HG02884 (cell line): Measurements from ENCODE around the gene DESI2.
A peak's percentile ranks its signal among the peaks of the same experiment; 100 is the strongest.

Experiments
- ATAC-seq: cut with Tn5 transposase; IDR thresholded peaks from one replicate; pipeline ENCODE4 v1.9.1; 2021; ENCODE audit warnings: mild to moderate bottlenecking, moderate library complexity; ENCODE audit not compliant: unreplicated experiment

The DESI2 gene

DNA sequence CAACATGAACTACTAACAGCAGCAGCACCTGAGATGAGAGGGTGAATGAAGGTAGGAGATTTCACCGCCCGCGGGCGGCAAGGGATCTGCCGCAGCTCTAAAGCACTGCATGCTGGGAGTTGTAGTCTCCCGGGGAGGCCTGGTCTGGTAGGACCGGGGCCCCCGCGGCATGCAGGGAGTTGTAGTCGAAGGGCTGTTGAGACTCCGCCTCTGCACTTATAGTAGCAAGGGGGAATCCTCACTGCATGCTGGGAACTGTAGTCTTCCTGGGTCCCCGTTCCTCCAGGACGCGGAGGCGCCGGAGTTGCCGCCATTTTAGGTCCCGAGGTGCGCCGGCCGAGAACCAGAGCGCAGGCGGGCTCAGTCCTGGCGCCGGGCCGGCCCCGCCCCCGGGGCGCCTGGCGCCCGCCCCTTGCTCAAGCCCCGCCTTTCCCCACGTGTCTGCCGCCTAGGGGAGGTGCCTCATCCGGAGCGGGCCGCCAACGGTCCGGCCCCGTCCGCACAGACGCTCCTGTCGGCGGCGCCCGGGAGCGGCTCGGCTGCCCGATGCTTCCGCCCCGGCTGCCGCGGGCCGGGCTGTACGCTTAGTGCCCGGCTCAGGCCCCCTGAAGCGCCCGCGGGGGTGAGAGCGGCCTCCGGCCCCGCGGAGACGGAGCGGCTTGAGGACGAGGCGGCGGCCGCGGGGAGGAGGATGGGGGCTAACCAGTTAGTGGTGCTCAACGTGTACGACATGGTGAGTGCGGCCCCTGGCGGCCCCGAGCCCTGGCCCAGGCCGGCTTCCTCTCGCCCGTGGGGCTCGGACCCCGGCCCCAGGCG is at the start of gene DESI2:
TSS of gene DESI2 (plus strand) at position 504 of the 816 bp plus-strand sequence. CDS start at position 692, 188 bp downstream.
- ATAC-seq, result peak; percentile 95

DNA sequence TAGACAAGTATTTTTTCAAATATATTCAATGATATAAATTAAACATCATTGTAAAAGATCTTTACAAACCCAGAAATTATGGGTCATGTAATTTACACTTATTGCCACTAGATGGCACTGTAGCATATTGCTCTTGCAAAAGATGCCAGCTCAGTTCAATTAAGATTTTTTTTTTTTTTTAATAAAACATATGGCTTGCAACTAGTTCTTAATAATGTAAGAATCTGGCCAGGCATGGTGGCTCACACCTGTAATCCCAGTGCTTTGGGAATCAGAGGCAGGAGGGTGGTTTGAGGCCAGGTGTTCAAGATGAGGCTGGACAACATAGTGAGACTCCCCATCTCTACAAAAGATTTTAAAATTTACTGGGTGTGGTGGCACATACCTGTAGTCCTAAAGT is 49.4 kb upstream of the DESI2 start:
- no peak for ATAC-seq

DNA sequence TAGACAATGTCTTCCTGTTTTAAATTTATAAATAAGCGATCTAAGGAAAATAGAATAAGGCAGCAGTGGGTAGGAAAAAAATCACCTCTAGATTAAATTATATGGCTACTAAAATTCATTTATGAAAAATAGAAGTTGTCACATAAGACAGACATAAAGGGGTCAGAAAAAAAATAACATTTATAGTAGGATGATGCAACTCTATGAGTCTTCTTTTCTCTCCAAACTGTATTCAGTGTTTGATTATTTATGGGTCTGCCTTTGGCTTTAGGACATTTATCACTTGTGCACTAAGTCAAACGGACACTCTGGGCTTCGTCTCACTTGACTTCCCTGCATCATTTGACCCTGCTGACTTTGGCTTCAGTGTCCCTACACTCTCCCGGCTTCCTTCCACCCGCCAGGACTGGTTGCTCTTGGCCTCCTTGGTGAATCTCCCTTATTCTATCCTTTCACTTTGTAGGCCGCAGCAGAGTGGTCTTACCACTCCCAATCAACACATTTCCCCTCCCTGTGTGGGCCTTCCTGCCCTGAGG is 47.0 kb upstream of the DESI2 start:
- no peak for ATAC-seq

DNA sequence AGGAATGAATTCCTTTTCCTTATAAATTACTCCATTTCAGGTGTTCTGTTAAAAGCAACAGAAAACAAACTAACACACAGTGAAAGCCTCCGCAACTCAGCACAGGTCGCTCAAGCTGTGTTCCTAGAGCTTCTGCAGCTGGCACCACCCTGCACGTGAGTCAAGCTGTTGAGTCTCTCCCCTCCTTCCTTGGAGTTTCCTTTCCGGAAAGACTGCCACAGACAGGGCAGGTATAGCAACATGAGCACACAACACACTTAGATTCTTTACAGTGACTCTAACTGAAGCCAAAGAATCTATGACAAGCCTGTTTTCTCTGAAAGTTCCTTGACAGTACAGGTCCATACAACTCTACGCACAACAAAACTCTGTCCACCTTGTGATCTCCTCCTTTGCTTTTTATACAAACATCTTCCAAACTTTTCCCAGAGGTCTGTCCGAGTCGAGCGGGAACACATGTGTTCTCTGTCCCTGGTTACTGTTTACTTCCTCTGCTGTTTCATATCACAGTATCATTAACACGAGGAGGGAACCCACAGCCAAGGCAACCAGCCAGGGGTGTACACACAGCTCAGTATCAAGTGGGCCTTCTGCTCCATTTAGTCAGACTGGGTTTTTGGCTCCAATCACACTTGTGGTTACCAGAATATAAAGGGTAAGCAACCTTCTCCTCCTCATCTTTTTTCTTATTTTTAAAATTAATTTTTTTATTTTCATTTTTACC is 38.7 kb upstream of the DESI2 start:
- no peak for ATAC-seq

DNA sequence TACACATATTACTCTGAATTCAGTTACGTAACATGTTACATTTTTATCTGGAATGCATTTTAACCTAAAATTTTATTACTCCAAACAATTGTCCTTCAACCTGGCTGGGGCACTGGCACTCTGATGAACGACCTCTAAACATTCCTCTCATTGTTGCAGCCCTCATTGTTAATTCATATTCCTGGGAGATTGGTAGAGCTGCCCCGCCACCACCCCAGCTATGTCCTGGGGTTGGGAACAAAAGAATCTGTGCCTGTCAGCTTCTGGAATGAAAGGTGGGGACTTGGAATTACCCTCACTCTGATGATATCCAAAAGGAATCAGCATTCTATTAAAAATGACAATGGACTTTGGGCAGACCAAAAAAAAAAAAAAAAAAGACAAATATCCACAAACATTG is 38.0 kb upstream of the DESI2 start:
- ATAC-seq, result no peak

- ATAC-seq, result no peak
Observed at GRCh38 chr1:244615301-244615700, 37.6 kb upstream of the DESI2 start.

- ATAC-seq, result no peak
Observed at GRCh38 chr1:244626709-244627108, 26.2 kb upstream of the DESI2 start.

GRCh38 chr1:244628789-244629188 is 24.1 kb upstream of the DESI2 start:
- no peak for ATAC-seq

DNA sequence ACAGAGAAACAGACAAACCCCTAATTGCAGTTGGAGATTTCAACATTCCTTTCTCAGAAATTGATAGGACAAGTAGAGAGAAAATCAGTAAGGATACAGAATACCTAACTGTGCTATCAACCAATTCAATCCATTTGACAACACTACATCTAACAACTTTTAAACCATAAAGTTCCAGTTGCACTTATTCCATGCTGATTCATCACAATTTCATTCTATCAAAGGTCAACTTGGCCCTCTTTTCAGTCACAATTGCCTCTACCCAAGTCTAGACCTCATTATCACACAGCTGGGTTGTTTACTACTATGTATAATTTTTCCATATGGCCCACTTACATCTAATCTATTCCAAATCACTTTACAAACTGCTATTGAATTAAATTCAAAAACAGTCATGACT is 19.8 kb upstream of the DESI2 start:
- ATAC-seq, result no peak

- no peak for ATAC-seq
Observed at GRCh38 chr1:244634546-244634945, 18.4 kb upstream of the DESI2 start.

DNA sequence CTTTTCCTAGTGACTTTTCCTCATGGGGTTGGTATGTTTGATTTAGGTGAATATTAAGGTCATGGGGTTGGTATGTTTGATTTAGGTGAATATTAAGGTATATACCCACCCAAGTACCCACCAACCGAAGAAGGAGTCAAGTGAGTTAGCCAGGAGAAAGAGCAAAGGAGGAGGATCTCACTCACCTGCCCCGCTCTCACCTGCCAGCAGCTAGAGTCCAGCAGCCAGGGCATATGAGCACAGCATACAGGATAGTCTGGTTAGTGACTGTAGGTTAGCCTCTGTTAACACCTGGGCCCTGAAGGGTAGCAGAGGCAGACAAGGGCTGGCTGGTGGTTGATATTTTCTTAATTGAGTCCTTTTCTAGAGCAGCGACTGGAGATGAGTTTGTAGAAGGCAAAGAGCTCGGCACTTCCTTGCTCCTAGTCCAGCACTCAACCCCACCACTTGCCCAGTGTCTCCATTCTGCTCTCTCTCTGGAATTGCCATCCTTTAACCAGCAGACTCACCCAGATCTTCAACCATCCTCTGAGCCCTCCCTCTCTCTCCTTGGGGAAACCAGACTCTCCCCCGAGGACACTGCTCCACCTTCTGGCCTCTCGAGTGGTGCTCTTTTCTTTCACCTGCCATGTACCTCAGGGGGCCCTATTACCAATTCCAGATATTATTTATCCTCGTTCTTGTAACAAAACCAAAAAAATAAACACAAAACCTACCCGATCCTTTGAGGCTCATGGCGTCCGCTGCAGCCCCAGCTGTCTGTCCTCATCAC is 16.3 kb upstream of the DESI2 start:
- ATAC-seq, result no peak

DNA sequence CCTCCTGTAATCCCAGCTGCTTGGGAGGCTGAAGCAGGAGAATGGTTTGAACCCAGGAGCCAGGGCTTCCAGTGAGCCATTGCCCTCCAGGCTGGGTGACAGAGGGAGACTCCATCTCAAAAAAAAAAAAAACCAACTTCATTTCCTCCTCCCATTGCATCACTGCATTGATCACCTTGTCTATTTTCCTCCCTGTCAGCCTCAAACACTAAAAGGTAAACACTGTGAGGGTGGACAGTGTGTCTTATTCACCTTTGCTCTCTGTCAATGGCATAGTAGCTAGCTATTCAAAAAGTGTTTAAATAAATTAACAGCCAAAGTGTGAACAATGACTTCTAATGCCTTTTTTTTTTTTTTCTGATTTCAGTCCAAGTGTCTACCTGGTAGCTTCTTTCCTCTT is 13.4 kb upstream of the DESI2 start:
- no peak for ATAC-seq

GRCh38 chr1:244640917-244641316 is 12.0 kb upstream of the DESI2 start:
- ATAC-seq, result no peak

- ATAC-seq, result no peak
Observed at GRCh38 chr1:244642526-244642925, 10.4 kb upstream of the DESI2 start.

- no peak for ATAC-seq
Observed at GRCh38 chr1:244642988-244643387, 9.9 kb upstream of the DESI2 start.

DNA sequence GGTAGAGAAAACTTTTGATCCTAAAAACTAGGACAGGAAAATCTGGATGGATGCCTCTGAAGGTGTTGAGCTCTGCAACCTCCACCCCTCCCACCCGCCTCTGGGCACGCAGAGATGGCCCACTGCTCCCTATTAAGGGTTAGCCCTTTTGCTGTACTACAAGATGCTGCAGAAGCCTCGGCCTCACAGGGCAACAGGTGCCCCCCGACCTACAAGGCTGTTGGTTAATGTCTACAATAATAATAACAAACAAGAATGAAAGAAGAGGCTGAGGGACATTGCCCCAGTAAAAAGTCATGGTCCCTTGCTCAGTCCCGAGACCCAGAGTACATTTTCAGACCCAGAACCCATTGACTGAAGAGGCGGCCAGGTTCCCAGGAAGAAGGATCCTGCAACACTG is 7.5 kb upstream of the DESI2 start:
- no peak for ATAC-seq

DNA sequence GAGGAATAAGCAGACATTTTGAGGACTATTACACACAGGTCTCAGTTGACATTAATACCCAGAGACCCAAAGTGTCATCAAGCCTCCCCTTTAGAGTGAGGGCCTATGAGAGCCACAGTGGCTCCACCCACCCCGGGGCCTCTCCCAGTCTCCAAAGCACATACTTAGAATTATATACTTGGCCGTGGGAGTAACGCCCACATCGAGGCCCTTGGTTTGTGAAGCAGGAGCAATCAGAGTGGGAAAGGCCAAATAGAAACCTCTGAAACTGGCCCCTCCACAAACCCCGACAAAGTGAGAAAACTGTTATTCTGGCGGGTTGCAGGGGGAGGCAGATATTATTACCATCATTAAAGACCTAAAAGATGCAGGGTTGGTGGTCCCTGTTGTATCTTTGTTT is 7.0 kb upstream of the DESI2 start:
- no peak for ATAC-seq

- ATAC-seq, result no peak
Observed at GRCh38 chr1:244647819-244648218, 5.1 kb upstream of the DESI2 start.

- ATAC-seq, result no peak
Observed at GRCh38 chr1:244651956-244652622, 837 bp upstream of the DESI2 start.

DNA sequence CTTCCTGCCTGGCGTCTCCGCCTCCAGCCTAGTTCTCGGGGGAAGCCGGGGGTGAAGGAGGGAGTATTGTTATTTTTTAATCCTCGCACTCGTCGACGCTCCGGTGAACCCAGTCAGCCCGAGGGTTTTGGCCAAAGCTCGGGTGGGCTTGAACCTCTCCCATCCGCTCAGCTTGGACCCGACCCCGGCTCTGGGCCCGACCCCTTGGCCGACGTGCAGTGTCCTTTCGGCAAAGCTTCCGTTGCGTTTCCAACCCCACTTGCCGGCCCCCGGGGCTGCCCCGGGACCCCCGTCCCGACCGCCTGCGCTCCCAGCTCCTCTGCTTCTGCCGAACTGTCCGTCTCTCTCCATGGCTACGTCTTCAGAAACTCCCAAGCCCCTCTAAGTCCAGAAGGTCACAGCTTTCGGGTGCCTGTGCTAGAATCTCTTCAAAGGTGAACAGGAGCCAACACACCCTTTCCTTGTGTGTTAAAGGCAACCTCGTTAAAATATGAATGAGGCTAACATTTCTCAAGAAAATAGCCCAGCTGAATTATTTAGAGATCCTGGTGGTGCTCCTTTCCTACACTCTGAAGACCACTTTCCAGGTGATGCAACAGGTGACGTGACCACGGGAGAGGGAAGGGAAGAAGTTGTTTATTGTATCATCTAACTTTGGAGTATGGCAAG is 647 bp downstream of the DESI2 start:
- no peak for ATAC-seq
